Neural progenitor cell (in vitro differentiated cells): ENCODE measurements around the gene RACGAP1. TPM values are rescaled to one million over a fixed set of nuclear protein-coding genes. Genes with fewer than 3 reads are reported as not detected.

Source experiments
- DNase-seq: peaks from one replicate; pipeline ENCODE4 v3.0.0-alpha.2; 2016; ENCODE audit warnings: low spot score
- H2AFZ ChIP-seq: fragments of 200-600 bp; sonication (generic); replicated peaks from 2 replicates; pipeline ENCODE4 v1.6.1; 2016; ENCODE audit warnings: antibody characterized with exemption
- H3F3A ChIP-seq: fragments of 200-600 bp; sonication (generic); 2 replicates; pipeline ENCODE4 v1.6.1; 2016; ENCODE audit warnings: antibody characterized with exemption, low read depth
- H3K27ac ChIP-seq: fragments of 200-600 bp; sonication (generic); 2 replicates; pipeline ENCODE4 v1.5.1; 2016; ENCODE audit warnings: mild to moderate bottlenecking
- H3K27me3 ChIP-seq: fragments of 200-600 bp; sonication (generic); 2 replicates; pipeline ENCODE4 v1.6.1; 2016; ENCODE audit warnings: mild to moderate bottlenecking, moderate library complexity
- H3K36me3 ChIP-seq: fragments of 200-600 bp; sonication (generic); 2 replicates; pipeline ENCODE4 v1.5.1; 2016
- H3K4me1 ChIP-seq: fragments of 200-600 bp; sonication (generic); 2 replicates; pipeline ENCODE4 v1.6.1; 2016; ENCODE audit warnings: mixed run types
- H3K4me2 ChIP-seq: fragments of 200-600 bp; sonication (generic); 2 replicates; pipeline ENCODE4 v1.6.1; 2016
- H3K4me3 ChIP-seq: fragments of 200-600 bp; sonication (generic); 2 replicates; pipeline ENCODE4 v1.5.1; 2016
- H3K79me2 ChIP-seq: fragments of 200-600 bp; sonication (generic); 2 replicates; pipeline ENCODE4 v1.6.1; 2016; ENCODE audit warnings: low read depth
- H3K9ac ChIP-seq: fragments of 200-600 bp; sonication (generic); 2 replicates; pipeline ENCODE4 v1.6.1; 2016
- H3K9me3 ChIP-seq: fragments of 200-600 bp; sonication (generic); 2 replicates; pipeline ENCODE4 v1.5.1; 2016; ENCODE audit warnings: low read depth
- H4K20me1 ChIP-seq: fragments of 200-600 bp; sonication (generic); 2 replicates; pipeline ENCODE4 v1.6.1; 2016; ENCODE audit warnings: low read depth
- H3K27ac Mint-ChIP-seq: 3 replicates; pipeline ENCODE4 v1.8.0; 2021; ENCODE audit warnings: mixed read lengths
- H3K27me3 Mint-ChIP-seq: 2 replicates; pipeline ENCODE4 v1.8.0; 2022; ENCODE audit warnings: low read depth, mild to moderate bottlenecking, inconsistent platforms, moderate library complexity, mixed read lengths; ENCODE audit not compliant: insufficient read depth
- H3K36me3 Mint-ChIP-seq: 3 replicates; pipeline ENCODE4 v1.8.0; 2021; ENCODE audit warnings: mixed read lengths
- H3K4me1 Mint-ChIP-seq: 3 replicates; pipeline ENCODE4 v1.8.0; 2021; ENCODE audit warnings: mixed read lengths
- H3K4me3 Mint-ChIP-seq: 3 replicates; pipeline ENCODE4 v1.8.0; 2021; ENCODE audit warnings: mild to moderate bottlenecking, moderate library complexity, mixed read lengths
- H3K9me3 Mint-ChIP-seq: 3 replicates; pipeline ENCODE4 v1.8.0; 2020; ENCODE audit warnings: mixed read lengths
- EZH2 ChIP-seq: fragments of 200-600 bp; sonication (generic); IDR thresholded peaks from 2 replicates; pipeline ENCODE4 v1.6.1; 2017; ENCODE audit warnings: antibody characterized with exemption, mild to moderate bottlenecking, moderate library complexity
- EZH2phosphoT487 ChIP-seq: fragments of 200-600 bp; sonication (generic); IDR thresholded peaks from 2 replicates; pipeline ENCODE4 v1.6.1; 2017; ENCODE audit warnings: antibody characterized with exemption
- total RNA-seq: library from RNA; depleted of rRNA; stranded (reverse); fragments of >200 nt; gene quantifications from 2 replicates; pipeline ENCODE4 v1.2.3, GENCODE V29; 2015; ENCODE audit warnings: low replicate concordance
- TF ChIP-seq, protein P1 (sequence below): fragments of 200-600 bp; sonication (generic); IDR thresholded peaks from 2 replicates; pipeline ENCODE4 v1.5.1; 2017; ENCODE audit warnings: antibody characterized with exemption, mild to moderate bottlenecking

Gene RACGAP1
- total RNA-seq, 1 donor from 2014 or later, result 149 TPM

GRCh38 chr12:50022903-50023302 is 2.4 kb downstream of the RACGAP1 start:
- H3K79me2 ChIP-seq, result peaks cover 74% of the 10 kb centered on the region
- no peak overlapping the region for H3K9ac ChIP-seq
- no peak for DNase-seq
- no peak overlapping the region for H3K27ac ChIP-seq
- H3K27me3 Mint-ChIP-seq, result no peaks in the 10 kb centered on the region
- no peak overlapping the region for H3K4me3 ChIP-seq
- H3K4me2 ChIP-seq, result no peak overlapping the region
- H3K27me3 ChIP-seq, result no peaks in the 10 kb centered on the region
- H3F3A ChIP-seq, result peaks cover 14% of the 10 kb centered on the region
- peaks cover 7% of the 10 kb centered on the region for H3K4me1 ChIP-seq
- no peaks in the 10 kb centered on the region for H3K36me3 ChIP-seq
- peaks cover 36% of the 10 kb centered on the region for H3K4me1 Mint-ChIP-seq
- H3K9me3 ChIP-seq, result no peaks in the 10 kb centered on the region
- H3K27ac Mint-ChIP-seq, result no peak overlapping the region
- peaks cover 14% of the 10 kb centered on the region for H3K36me3 Mint-ChIP-seq
- no peaks in the 10 kb centered on the region for H3K9me3 Mint-ChIP-seq
- TF ChIP-seq, protein P1, sequence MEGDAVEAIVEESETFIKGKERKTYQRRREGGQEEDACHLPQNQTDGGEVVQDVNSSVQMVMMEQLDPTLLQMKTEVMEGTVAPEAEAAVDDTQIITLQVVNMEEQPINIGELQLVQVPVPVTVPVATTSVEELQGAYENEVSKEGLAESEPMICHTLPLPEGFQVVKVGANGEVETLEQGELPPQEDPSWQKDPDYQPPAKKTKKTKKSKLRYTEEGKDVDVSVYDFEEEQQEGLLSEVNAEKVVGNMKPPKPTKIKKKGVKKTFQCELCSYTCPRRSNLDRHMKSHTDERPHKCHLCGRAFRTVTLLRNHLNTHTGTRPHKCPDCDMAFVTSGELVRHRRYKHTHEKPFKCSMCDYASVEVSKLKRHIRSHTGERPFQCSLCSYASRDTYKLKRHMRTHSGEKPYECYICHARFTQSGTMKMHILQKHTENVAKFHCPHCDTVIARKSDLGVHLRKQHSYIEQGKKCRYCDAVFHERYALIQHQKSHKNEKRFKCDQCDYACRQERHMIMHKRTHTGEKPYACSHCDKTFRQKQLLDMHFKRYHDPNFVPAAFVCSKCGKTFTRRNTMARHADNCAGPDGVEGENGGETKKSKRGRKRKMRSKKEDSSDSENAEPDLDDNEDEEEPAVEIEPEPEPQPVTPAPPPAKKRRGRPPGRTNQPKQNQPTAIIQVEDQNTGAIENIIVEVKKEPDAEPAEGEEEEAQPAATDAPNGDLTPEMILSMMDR, result no peak
- peaks cover 57% of the 10 kb centered on the region for H4K20me1 ChIP-seq
- H2AFZ ChIP-seq, result no peak overlapping the region
- H3K4me3 Mint-ChIP-seq, result no peak overlapping the region

DNA sequence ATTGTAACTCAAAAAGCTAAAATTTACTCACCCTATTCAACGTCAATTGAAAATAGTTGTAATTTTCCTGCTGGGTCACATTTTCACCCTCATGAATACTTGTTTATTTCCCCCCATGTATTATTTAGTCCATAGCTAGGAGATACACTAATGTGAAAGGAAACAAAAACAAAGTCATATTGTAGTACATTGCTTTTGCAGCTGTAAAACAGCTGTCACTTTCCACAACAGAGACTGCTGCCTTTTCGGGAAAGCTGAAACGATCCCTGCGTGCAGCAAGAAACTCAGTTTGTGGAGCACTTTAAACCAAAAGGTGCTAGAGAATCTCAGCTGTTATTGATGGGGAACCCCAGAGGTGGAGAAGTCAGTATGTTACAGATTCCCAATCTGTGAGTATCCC is 4.3 kb downstream of the RACGAP1 start:
- H3K27ac Mint-ChIP-seq, result no peak overlapping the region
- H3K4me2 ChIP-seq, result no peak overlapping the region
- H3K4me3 Mint-ChIP-seq, result no peak overlapping the region
- H3K27me3 Mint-ChIP-seq, result no peaks in the 10 kb centered on the region
- no peak overlapping the region for H3K9ac ChIP-seq
- H3K79me2 ChIP-seq, result peaks cover 93% of the 10 kb centered on the region
- DNase-seq, result no peak
- no peaks in the 10 kb centered on the region for H3K36me3 ChIP-seq
- no peaks in the 10 kb centered on the region for H3K27me3 ChIP-seq
- peaks cover 7% of the 10 kb centered on the region for H3K4me1 ChIP-seq
- peaks cover 33% of the 10 kb centered on the region for H3K4me1 Mint-ChIP-seq
- no peaks in the 10 kb centered on the region for H3K9me3 Mint-ChIP-seq
- TF ChIP-seq EZH2 (no peak), EZH2phosphoT487 (no peak)
- TF ChIP-seq, protein P1, result no peak
- peaks cover 14% of the 10 kb centered on the region for H3F3A ChIP-seq
- no peak overlapping the region for H2AFZ ChIP-seq
- peaks cover 17% of the 10 kb centered on the region for H3K36me3 Mint-ChIP-seq
- H3K4me3 ChIP-seq, result no peak overlapping the region
- no peak overlapping the region for H3K27ac ChIP-seq
- no peaks in the 10 kb centered on the region for H3K9me3 ChIP-seq
- H4K20me1 ChIP-seq, result peaks cover 76% of the 10 kb centered on the region

DNA sequence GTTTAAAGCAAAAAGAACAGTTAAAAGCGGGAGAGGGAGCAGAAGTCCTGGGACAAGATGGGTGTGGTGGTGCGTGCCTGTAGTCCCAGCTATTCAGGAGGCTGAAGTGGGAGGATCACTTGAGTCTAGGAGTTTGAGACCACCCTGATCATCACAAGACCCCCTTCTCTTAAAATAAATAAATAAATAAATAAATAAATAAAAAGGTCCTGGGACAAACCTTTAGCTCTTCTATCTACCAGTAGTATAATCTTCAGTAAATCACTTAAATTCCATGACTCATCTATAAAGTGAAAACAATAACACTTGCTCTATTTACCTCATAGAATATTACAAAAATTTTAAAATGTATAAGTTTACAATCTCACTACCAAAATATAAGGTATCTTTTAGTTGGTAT is 5.8 kb downstream of the RACGAP1 start:
- Histone ChIP-seq H3K27ac (no peak overlapping the region), H3K27me3 (no peaks in the 10 kb centered on the region), H3K4me3 (no peak overlapping the region), H3K79me2 (peaks cover 100% of the 10 kb centered on the region), H2AFZ (no peak overlapping the region), H4K20me1 (peaks cover 79% of the 10 kb centered on the region), H3F3A (peaks cover 14% of the 10 kb centered on the region), H3K9ac (no peak overlapping the region), H3K9me3 (no peaks in the 10 kb centered on the region), H3K4me2 (no peak overlapping the region), H3K4me1 (peaks cover 4% of the 10 kb centered on the region), H3K36me3 (no peaks in the 10 kb centered on the region)
- TF ChIP-seq EZH2 (no peak), EZH2phosphoT487 (no peak)
- TF ChIP-seq, protein P1, result no peak
- no peak for DNase-seq
- Mint-ChIP-seq H3K9me3 (no peaks in the 10 kb centered on the region), H3K27me3 (no peaks in the 10 kb centered on the region), H3K4me3 (no peak overlapping the region), H3K36me3 (peaks cover 16% of the 10 kb centered on the region), H3K27ac (no peak overlapping the region), H3K4me1 (peaks cover 27% of the 10 kb centered on the region)

- no peak for DNase-seq
- Histone ChIP-seq H3K36me3 (no peaks in the 10 kb centered on the region), H2AFZ (no peak overlapping the region), H3K4me1 (no peaks in the 10 kb centered on the region), H3K9me3 (no peaks in the 10 kb centered on the region), H3K27ac (no peak overlapping the region), H3K4me2 (no peak overlapping the region), H3K4me3 (no peak overlapping the region), H3K79me2 (peaks cover 100% of the 10 kb centered on the region), H3K27me3 (no peaks in the 10 kb centered on the region), H3K9ac (no peak overlapping the region), H3F3A (peaks cover 14% of the 10 kb centered on the region), H4K20me1 (peaks cover 74% of the 10 kb centered on the region)
- no peak overlapping the region for H3K4me3 Mint-ChIP-seq
- no peak for TF ChIP-seq EZH2phosphoT487
- TF ChIP-seq EZH2, result no peak
- TF ChIP-seq, protein P1, result no peak
- H3K9me3 Mint-ChIP-seq, result no peaks in the 10 kb centered on the region
- peaks cover 21% of the 10 kb centered on the region for H3K4me1 Mint-ChIP-seq
- H3K27me3 Mint-ChIP-seq, result no peaks in the 10 kb centered on the region
- H3K36me3 Mint-ChIP-seq, result peaks cover 16% of the 10 kb centered on the region
- H3K27ac Mint-ChIP-seq, result no peak overlapping the region
Observed at GRCh38 chr12:50018968-50019367, 6.3 kb downstream of the RACGAP1 start.
